Suprapubic skin (tissue), 3 donors: Measurements from ENCODE around the gene ACP4.

Source experiments
- POLR2A ChIP-seq, 2 donors: fragments of 450-650 bp; IDR thresholded peaks; one replicate each; pipeline ENCODE4 v1.6.1; 2017; ENCODE audit warnings: antibody characterized with exemption in 2 of 2, mild to moderate bottlenecking in 2 of 2, moderate library complexity in 2 of 2
- TF ChIP-seq, protein P1 (sequence below), 2 donors: fragments of 200-600 bp in 1 of 2; fragments of 450-650 bp in 1 of 2; sonication (generic) in 1 of 2; IDR thresholded peaks; one replicate each; pipeline ENCODE4 v1.5.1; 2016 to 2019; ENCODE audit warnings: antibody characterized with exemption in 2 of 2, mild to moderate bottlenecking in 1 of 2, moderate library complexity in 1 of 2

DNA sequence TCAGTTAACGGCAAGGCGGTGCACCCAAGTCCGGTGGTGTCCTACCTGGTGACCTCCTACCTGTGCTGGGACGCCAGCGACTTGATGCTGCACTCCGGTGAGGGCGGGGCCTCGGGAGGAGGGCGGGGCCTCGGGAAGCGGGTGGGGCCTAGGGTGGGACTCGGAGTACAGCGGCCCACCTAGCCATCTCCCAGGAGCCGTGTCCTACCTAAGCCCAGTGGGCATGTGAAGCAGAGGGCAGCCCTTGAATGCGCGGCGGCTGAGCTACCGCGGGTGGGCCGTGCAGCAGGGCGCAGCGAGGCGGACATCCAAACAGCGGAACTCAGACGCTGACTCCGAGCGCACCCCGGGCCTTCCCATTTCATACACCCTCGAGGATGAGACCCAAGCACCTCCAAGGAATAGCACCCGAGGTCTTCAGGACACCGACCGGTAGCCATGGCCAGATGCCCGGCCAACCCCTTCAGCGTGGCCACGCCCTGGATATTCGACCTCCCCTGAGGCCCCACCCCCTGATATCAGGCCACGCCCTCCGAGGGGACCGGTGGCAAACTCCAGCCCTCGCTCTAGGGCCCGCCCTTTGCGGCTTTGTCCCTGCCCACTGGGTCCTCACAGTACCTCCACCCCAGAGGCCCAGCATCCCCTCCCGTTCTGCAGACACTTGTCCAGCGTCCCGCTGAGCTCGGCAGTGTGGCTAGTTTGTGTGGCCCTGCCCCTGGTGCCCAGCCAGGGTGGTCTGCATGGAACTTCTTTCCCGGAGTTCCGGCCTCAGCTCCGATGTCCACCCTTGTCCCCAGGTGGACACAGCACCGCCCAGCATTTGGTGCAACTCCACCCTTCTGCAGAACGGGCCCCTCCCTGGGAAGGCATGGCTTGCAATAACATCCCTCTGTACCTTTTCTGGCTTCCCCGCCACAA, 28.0 kb downstream of the ACP4 start:
- TF ChIP-seq POLR2A (IDR thresholded peaks at IDR 0.05), result no peak
- TF ChIP-seq, protein P1, sequence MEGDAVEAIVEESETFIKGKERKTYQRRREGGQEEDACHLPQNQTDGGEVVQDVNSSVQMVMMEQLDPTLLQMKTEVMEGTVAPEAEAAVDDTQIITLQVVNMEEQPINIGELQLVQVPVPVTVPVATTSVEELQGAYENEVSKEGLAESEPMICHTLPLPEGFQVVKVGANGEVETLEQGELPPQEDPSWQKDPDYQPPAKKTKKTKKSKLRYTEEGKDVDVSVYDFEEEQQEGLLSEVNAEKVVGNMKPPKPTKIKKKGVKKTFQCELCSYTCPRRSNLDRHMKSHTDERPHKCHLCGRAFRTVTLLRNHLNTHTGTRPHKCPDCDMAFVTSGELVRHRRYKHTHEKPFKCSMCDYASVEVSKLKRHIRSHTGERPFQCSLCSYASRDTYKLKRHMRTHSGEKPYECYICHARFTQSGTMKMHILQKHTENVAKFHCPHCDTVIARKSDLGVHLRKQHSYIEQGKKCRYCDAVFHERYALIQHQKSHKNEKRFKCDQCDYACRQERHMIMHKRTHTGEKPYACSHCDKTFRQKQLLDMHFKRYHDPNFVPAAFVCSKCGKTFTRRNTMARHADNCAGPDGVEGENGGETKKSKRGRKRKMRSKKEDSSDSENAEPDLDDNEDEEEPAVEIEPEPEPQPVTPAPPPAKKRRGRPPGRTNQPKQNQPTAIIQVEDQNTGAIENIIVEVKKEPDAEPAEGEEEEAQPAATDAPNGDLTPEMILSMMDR (IDR thresholded peaks at IDR 0.05), result no peak
